ENCODE results near the gene FUCA1. TPM values are rescaled to one million over a fixed set of nuclear protein-coding genes. Genes with fewer than 3 reads are reported as not detected.

FUCA1 gene
- total RNA-seq, 1 experiment from 2014 or later = 20.3 TPM

- ATAC-seq (peak; percentile 97), DNase-seq (peak; percentile 82)
- TF ChIP-seq CTCF (conservative IDR thresholded peaks at IDR 0.05; ENCODE audit: low read depth, low read length) (no peak), EZH2 (IDR thresholded peaks at IDR 0.05; ENCODE audit: low read length, unreplicated experiment) (no peak), EZH2phosphoT487 (IDR thresholded peaks at IDR 0.05; ENCODE audit: borderline replicate concordance, low read length) (no peak)
- POLR2A ChIA-PET (ENCODE audit: unreplicated experiment) = interaction anchor here (0.5 to 1.0 kb wide), 8 partner anchors 19 to 201 kb away, joined by 3 to 21 read pairs (median 8); partner anchors contain the start of gene PITHD1
- Histone ChIP-seq H4K20me1 (ENCODE audit: low read length) (no peaks in the 10 kb centered on the region), H3K36me3 (ENCODE audit: low read depth, low read length) (no peaks in the 10 kb centered on the region), H3K9me3 (ENCODE audit: low read length) (no peaks in the 10 kb centered on the region), H3K27me3 (ENCODE audit: low read length) (no peaks in the 10 kb centered on the region), H3F3A (ENCODE audit: low read length, unreplicated experiment) (no peaks in the 10 kb centered on the region), H2AFZ (ENCODE audit: low read length) (peak within 1 kb of the TSS; percentile 93), H3K9ac (ENCODE audit: low read length) (peak within 1 kb of the TSS; percentile 95), H3K27ac (ENCODE audit: low read length) (peak within 1 kb of the TSS; percentile 42), H3K9me2 (replicated peaks; ENCODE audit: low read length) (no peaks in the 10 kb centered on the region), H3K79me2 (ENCODE audit: low read length) (peaks cover 10% of the 10 kb centered on the region), H3K4me2 (ENCODE audit: low read length) (peak within 1 kb of the TSS; percentile 96), H3K4me1 (ENCODE audit: insufficient read depth, low read length) (peaks cover 14% of the 10 kb centered on the region), H3K4me3 (ENCODE audit: low read length) (peak within 1 kb of the TSS; percentile 85)
- no TSS peak for BruUV-seq (replicated peaks)
- intact Hi-C loops (cut with micrococcal nuclease) = loop anchor here (5.0 kb wide), 1 partner anchor 42 kb away; the partner anchor contains the start of gene FUCA1
- CTCF ChIA-PET = no interaction called here
Measured at GRCh38 chr1:23825076-23825761, 42.9 kb downstream of the FUCA1 start, which contains the start of gene HMGCL. HMGCL (minus strand) TSS chr1:23825429; CDS start chr1:23825415, 14 bp downstream.

- Histone ChIP-seq H3K27me3 (ENCODE audit: low read length) (no peaks in the 10 kb centered on the region), H3K4me1 (ENCODE audit: insufficient read depth, low read length) (peaks cover 12% of the 10 kb centered on the region), H3K4me3 (ENCODE audit: low read length) (peak overlapping the region; percentile 85), H3K36me3 (ENCODE audit: low read depth, low read length) (no peaks in the 10 kb centered on the region), H3K79me2 (ENCODE audit: low read length) (peaks cover 10% of the 10 kb centered on the region), H3K4me2 (ENCODE audit: low read length) (peak overlapping the region; percentile 96), H3K9ac (ENCODE audit: low read length) (peak overlapping the region; percentile 95), H2AFZ (ENCODE audit: low read length) (peak overlapping the region; percentile 93), H3K27ac (ENCODE audit: low read length) (peak overlapping the region; percentile 42), H3K9me3 (ENCODE audit: low read length) (no peaks in the 10 kb centered on the region), H3K9me2 (replicated peaks; ENCODE audit: low read length) (no peaks in the 10 kb centered on the region), H3F3A (ENCODE audit: low read length, unreplicated experiment) (no peaks in the 10 kb centered on the region), H4K20me1 (ENCODE audit: low read length) (no peaks in the 10 kb centered on the region)
- no peak for ATAC-seq
- TF ChIP-seq CTCF (conservative IDR thresholded peaks at IDR 0.05; ENCODE audit: low read depth, low read length) (no peak), EZH2phosphoT487 (IDR thresholded peaks at IDR 0.05; ENCODE audit: borderline replicate concordance, low read length) (no peak), EZH2 (IDR thresholded peaks at IDR 0.05; ENCODE audit: low read length, unreplicated experiment) (no peak)
- intact Hi-C loops (cut with micrococcal nuclease) = loop anchor here (5.0 kb wide), 1 partner anchor 43 kb away; the partner anchor contains the start of gene FUCA1
- no peak for DNase-seq
- POLR2A ChIA-PET (ENCODE audit: unreplicated experiment) = interaction anchor here (0.6 to 1.0 kb wide), 3 partner anchors 46 to 155 kb away, joined by 3 to 15 read pairs (median 12); partner anchors contain the start of genes PITHD1 and SRSF10
- TSS peak; percentile 80 for BruUV-seq (replicated peaks)
- CTCF ChIA-PET = no interaction called here
Measured at GRCh38 chr1:23824711-23825075, 43.4 kb downstream of the FUCA1 start.

GRCh38 chr1:23823767-23824166 lies 44.3 kb downstream of the FUCA1 start:
- intact Hi-C loops (cut with micrococcal nuclease) = no loop called here
- ATAC-seq (no peak), DNase-seq (no peak)
- Histone ChIP-seq H3K9me2 (replicated peaks; ENCODE audit: low read length) (no peaks in the 10 kb centered on the region), H3K27me3 (ENCODE audit: low read length) (no peaks in the 10 kb centered on the region), H3K4me2 (ENCODE audit: low read length) (no peak overlapping the region), H3K9me3 (ENCODE audit: low read length) (no peaks in the 10 kb centered on the region), H3K27ac (ENCODE audit: low read length) (no peak overlapping the region), H3K4me3 (ENCODE audit: low read length) (no peak overlapping the region), H2AFZ (ENCODE audit: low read length) (no peak overlapping the region), H3K79me2 (ENCODE audit: low read length) (peaks cover 10% of the 10 kb centered on the region), H3K4me1 (ENCODE audit: insufficient read depth, low read length) (peaks cover 12% of the 10 kb centered on the region), H3K9ac (ENCODE audit: low read length) (no peak overlapping the region), H3F3A (ENCODE audit: low read length, unreplicated experiment) (no peaks in the 10 kb centered on the region), H4K20me1 (ENCODE audit: low read length) (no peaks in the 10 kb centered on the region), H3K36me3 (ENCODE audit: low read depth, low read length) (no peaks in the 10 kb centered on the region)
- BruUV-seq (replicated peaks) = no TSS peak
- ChIA-PET POLR2A (ENCODE audit: unreplicated experiment) (no interaction called here), CTCF (no interaction called here)
- TF ChIP-seq EZH2phosphoT487 (IDR thresholded peaks at IDR 0.05; ENCODE audit: borderline replicate concordance, low read length) = no peak

Measured in PC-3 (cell line).